HCT116 (cell line): ENCODE measurements around the gene SNRNP200. TPM values are rescaled to one million over a fixed set of nuclear protein-coding genes. Genes with fewer than 3 reads are reported as not detected.
"Not testable (repeated sequence)": the region's sequence is repeated elsewhere in the genome, so short reads cannot be mapped to it uniquely, and the experiment has no call there.

Source experiments
- ATAC-seq: fragments of 200-7000 bp; cut with Tn5 transposase; 2 replicates; pipeline ENCODE4 v1.9.1; 2020; ENCODE audit warnings: mild to moderate bottlenecking, moderate library complexity
- BruUV-seq: library from RNA; stranded (reverse); fragments of 400-500 nt; replicated peaks from 2 replicates; lab custom pipeline; 2021; lab: Mats Ljungman, UMichigan
- CTCF ChIA-PET: fragments of 300-600 bp; sonication (Branson Sonifier 250); formaldehyde crosslinking; loops from one replicate; lab custom pipeline; 2021; ENCODE audit warnings: antibody characterized with exemption; lab: Charles Lee
- POLR2A ChIA-PET: fragments of 300-600, 350-600 bp; sonication (Branson Sonifier 250); formaldehyde crosslinking; loops from one replicate; lab custom pipeline; 2021; ENCODE audit warnings: antibody characterized with exemption; lab: Charles Lee
- RAD21 ChIA-PET, 2 experiments: fragments of 300-600 bp; sonication (Branson Sonifier 250); formaldehyde crosslinking; loops; one replicate each; lab custom pipeline; 2023; ENCODE audit warnings: low total read pairs in 2 of 2; ENCODE audit not compliant: uncharacterized antibody in 2 of 2, unreplicated experiment in 2 of 2, low non-redundant PET in 1 of 2; lab: Charles Lee
- DNase-seq: peaks from one replicate; pipeline ENCODE4 v3.0.0-alpha.2; 2010; ENCODE audit warnings: low read depth, low spot score
- H2AFZ ChIP-seq: fragments of 200-600 bp; shearing (Covaris generic), sonication (generic); 2 replicates; pipeline ENCODE4 v1.6.1; 2017; ENCODE audit warnings: low read depth, mixed run types, mixed read lengths, antibody characterized with exemption, low read length; ENCODE audit not compliant: poor library complexity, severe bottlenecking
- H3K27ac ChIP-seq: 2 replicates; pipeline ENCODE4 v1.5.1; 2012; ENCODE audit warnings: low read depth, low read length
- H3K27me3 ChIP-seq: fragments of 200-600 bp; sonication (generic); 2 replicates; pipeline ENCODE4 v1.6.1; 2016; ENCODE audit warnings: mixed run types, low read length, mixed read lengths; ENCODE audit not compliant: insufficient read depth
- H3K36me3 ChIP-seq, 2 experiments: fragments of 200-500 bp in 1 of 2; fragments of 200-600 bp in 1 of 2; sonication (Bioruptor generic) in 1 of 2; sonication (generic) in 1 of 2; 2 replicates each; pipeline versions ENCODE4 v1.5.1 to v1.6.1; 2014 to 2016; ENCODE audit warnings: low read length in 2 of 2, inconsistent platforms in 1 of 2, mixed read lengths in 1 of 2, mixed run types in 1 of 2; ENCODE audit not compliant: insufficient read depth in 2 of 2, control insufficient read depth in 1 of 2
- H3K4me1 ChIP-seq, 2 experiments: fragments of 200-600 bp in 1 of 2; sonication (generic) in 1 of 2; 2 replicates each; pipeline versions ENCODE4 v1.5.1 to v1.6.1; 2012 to 2017; ENCODE audit warnings: low read length in 2 of 2, inconsistent platforms in 1 of 2, mild to moderate bottlenecking in 1 of 2, mixed read lengths in 1 of 2, mixed run types in 1 of 2, moderate library complexity in 1 of 2; ENCODE audit not compliant: insufficient read depth in 2 of 2, control insufficient read depth in 1 of 2
- H3K4me2 ChIP-seq: fragments of 200-600 bp; sonication (generic); 2 replicates; pipeline ENCODE4 v1.6.1; 2017; ENCODE audit warnings: mixed run types, low read length, mixed read lengths
- H3K4me3 ChIP-seq, 2 experiments: fragments of 200-600 bp in 1 of 2; sonication (generic) in 1 of 2; replicated peaks in 1 of 2; 2 replicates each; pipeline ENCODE4 v1.5.1; 2011 to 2016; ENCODE audit warnings: low read length in 2 of 2, control low read depth in 1 of 2, low read depth in 1 of 2, mild to moderate bottlenecking in 1 of 2, mixed read lengths in 1 of 2, mixed run types in 1 of 2
- H3K79me2 ChIP-seq: fragments of 200-600 bp; sonication (generic); 2 replicates; pipeline ENCODE4 v1.6.1; 2017; ENCODE audit warnings: mild to moderate bottlenecking, mixed run types, low read length, moderate library complexity, mixed read lengths; ENCODE audit not compliant: insufficient read depth
- H3K9ac ChIP-seq: fragments of 200-600 bp; sonication (generic); 2 replicates; pipeline ENCODE4 v1.6.1; 2016; ENCODE audit warnings: low read length, mixed read lengths
- H3K9me2 ChIP-seq: fragments of 200-600 bp; sonication (generic), shearing (Covaris generic); 2 replicates; pipeline ENCODE4 v1.6.1; 2017; ENCODE audit warnings: mixed run types, mild to moderate bottlenecking, moderate library complexity; ENCODE audit not compliant: insufficient read depth
- H3K9me3 ChIP-seq, 2 experiments: fragments of 200-500 bp in 1 of 2; fragments of 200-600 bp in 1 of 2; sonication (Bioruptor generic) in 1 of 2; sonication (generic) in 1 of 2; 2 replicates each; pipeline ENCODE4 v1.6.1; 2014 to 2017; ENCODE audit warnings: low read length in 2 of 2, mixed read lengths in 2 of 2, inconsistent platforms in 1 of 2, low read depth in 1 of 2, mild to moderate bottlenecking in 1 of 2, mixed run types in 1 of 2, moderate library complexity in 1 of 2; ENCODE audit not compliant: control insufficient read depth in 1 of 2, insufficient read depth in 1 of 2
- H4K20me1 ChIP-seq: fragments of 200-600 bp; sonication (generic), shearing (Covaris generic); 2 replicates; pipeline ENCODE4 v1.6.1; 2017; ENCODE audit warnings: mixed run types, mild to moderate bottlenecking, moderate library complexity; ENCODE audit not compliant: insufficient read depth
- ATF3 ChIP-seq: IDR thresholded peaks from 2 replicates; pipeline ENCODE4 v1.6.1; 2012
- ELF1 ChIP-seq: IDR thresholded peaks from 2 replicates; pipeline ENCODE4 v1.6.1; 2012; ENCODE audit warnings: low read depth, borderline replicate concordance
- EZH2phosphoT487 ChIP-seq: fragments of 200-600 bp; IDR thresholded peaks from 2 replicates; pipeline ENCODE4 v1.6.1; 2018; ENCODE audit warnings: antibody characterized with exemption, borderline replicate concordance
- FOSL1 ChIP-seq: IDR thresholded peaks from 2 replicates; pipeline ENCODE4 v1.6.1; 2012; ENCODE audit warnings: low read depth
- JUND ChIP-seq: IDR thresholded peaks from 2 replicates; pipeline ENCODE4 v1.6.1; 2012
- MAX ChIP-seq: IDR thresholded peaks from 2 replicates; pipeline ENCODE4 v1.6.1; 2012
- POLR2A ChIP-seq: IDR thresholded peaks from 2 replicates; pipeline ENCODE4 v1.7.0; 2011; ENCODE audit warnings: borderline replicate concordance; ENCODE audit not compliant: insufficient read depth, insufficient read length; ENCODE audit errors: extremely low read depth
- POLR2AphosphoS5 ChIP-seq: IDR thresholded peaks from 2 replicates; pipeline ENCODE4 v1.6.1; 2011; ENCODE audit warnings: mild to moderate bottlenecking, low read depth, low read length, moderate library complexity
- REST ChIP-seq: IDR thresholded peaks from 2 replicates; pipeline ENCODE4 v1.6.1; 2012; ENCODE audit warnings: low read depth
- TCF7L2 ChIP-seq: IDR thresholded peaks from 2 replicates; pipeline ENCODE4 v1.7.0; 2011; ENCODE audit warnings: borderline replicate concordance, inconsistent platforms; ENCODE audit not compliant: insufficient read depth, insufficient read length; ENCODE audit errors: extremely low read depth
- YY1 ChIP-seq: IDR thresholded peaks from 2 replicates; pipeline ENCODE4 v1.6.1; 2011; ENCODE audit warnings: low read length, low read depth, moderate library complexity, mild to moderate bottlenecking; ENCODE audit not compliant: insufficient replicate concordance; ENCODE audit errors: extremely low read depth
- ZFX ChIP-seq: fragments of 450-650 bp; IDR thresholded peaks from 2 replicates; pipeline ENCODE4 v1.6.1; 2017
- ZNF274 ChIP-seq: fragments of 200-500 bp; sonication (Bioruptor generic); IDR thresholded peaks from 2 replicates; pipeline ENCODE4 v1.6.1; 2014; ENCODE audit warnings: mild to moderate bottlenecking, low read depth, low read length, inconsistent platforms
- intact Hi-C: fragments of 100-400 bp; cut with micrococcal nuclease; formaldehyde crosslinking; loops from 2 replicates; pipeline ENCODE4 v1.10.0; 2022
- total RNA-seq: library from RNA; stranded (reverse); gene quantifications from one replicate; pipeline ENCODE4 v1.2.1, GENCODE V29; 2021; ENCODE audit not compliant: unreplicated experiment

SNRNP200 gene
- total RNA-seq, 1 experiment from 2014 or later, result 202 TPM

GRCh38 chr2:96258166-96259022 lies 47.0 kb downstream of the SNRNP200 start:
- RAD21 ChIA-PET, result no interaction called here

GRCh38 chr2:96257744-96258143 lies 47.6 kb downstream of the SNRNP200 start:
- H3K27ac ChIP-seq, H3K9me3 ChIP-seq, H3K27me3 ChIP-seq, H4K20me1 ChIP-seq, H3K4me2 ChIP-seq, RAD21 ChIA-PET, H3K9ac ChIP-seq, ATAC-seq, DNase-seq, H3K4me3 ChIP-seq, BruUV-seq, intact Hi-C loops, H3K9me2 ChIP-seq, POLR2A ChIA-PET, CTCF ChIA-PET, H2AFZ ChIP-seq: not testable (repeated sequence)
- Histone ChIP-seq H3K4me1 (peaks cover 25 to 37% of the 10 kb centered on the region in 2 experiments), H3K79me2 (peaks cover 46% of the 10 kb centered on the region), H3K36me3 (peaks cover 8 to 14% of the 10 kb centered on the region in 2 experiments; a peak in 3 of 4 replicates)

More at GRCh38 chr2:96258166-96259022, 47.0 kb downstream of the SNRNP200 start:
- H3K79me2 ChIP-seq, result peaks cover 48% of the 10 kb centered on the region
- ATAC-seq, result no peak
- H4K20me1 ChIP-seq, result no peaks in the 10 kb centered on the region
- no peak overlapping the region for H3K9ac ChIP-seq
- no peaks in the 10 kb centered on the region for H3K27me3 ChIP-seq
- no peak overlapping the region for H3K27ac ChIP-seq
- no peak overlapping the region for H3K4me2 ChIP-seq
- no TSS peak for BruUV-seq
- TF ChIP-seq ZNF274 (no peak), ZFX (no peak), JUND (no peak), ELF1 (no peak), MAX (no peak), YY1 (no peak), POLR2A (no peak), ATF3 (no peak), EZH2phosphoT487 (no peak), REST (no peak), POLR2AphosphoS5 (no peak), TCF7L2 (no peak), FOSL1 (no peak)
- POLR2A ChIA-PET, result no interaction called here
- H2AFZ ChIP-seq, result no peak overlapping the region
- CTCF ChIA-PET, result interaction anchor here (3.4 kb wide), 1 partner anchor 266 kb away, joined by 25 read pairs; the partner anchor contains the start of gene ANKRD36C
- no peak for DNase-seq
- H3K4me3 ChIP-seq, result no peak overlapping the region
- peaks cover 3 to 11% of the 10 kb centered on the region in 2 experiments; a peak in 3 of 4 replicates for H3K36me3 ChIP-seq
- intact Hi-C loops, result no loop called here
- H3K4me1 ChIP-seq, result peaks cover 25 to 37% of the 10 kb centered on the region in 2 experiments
- H3K9me3 ChIP-seq, result no peaks in the 10 kb centered on the region
- H3K9me2 ChIP-seq, result no peaks in the 10 kb centered on the region
